ENCODE data around the gene LSM14A.

LSM14A gene

DNA sequence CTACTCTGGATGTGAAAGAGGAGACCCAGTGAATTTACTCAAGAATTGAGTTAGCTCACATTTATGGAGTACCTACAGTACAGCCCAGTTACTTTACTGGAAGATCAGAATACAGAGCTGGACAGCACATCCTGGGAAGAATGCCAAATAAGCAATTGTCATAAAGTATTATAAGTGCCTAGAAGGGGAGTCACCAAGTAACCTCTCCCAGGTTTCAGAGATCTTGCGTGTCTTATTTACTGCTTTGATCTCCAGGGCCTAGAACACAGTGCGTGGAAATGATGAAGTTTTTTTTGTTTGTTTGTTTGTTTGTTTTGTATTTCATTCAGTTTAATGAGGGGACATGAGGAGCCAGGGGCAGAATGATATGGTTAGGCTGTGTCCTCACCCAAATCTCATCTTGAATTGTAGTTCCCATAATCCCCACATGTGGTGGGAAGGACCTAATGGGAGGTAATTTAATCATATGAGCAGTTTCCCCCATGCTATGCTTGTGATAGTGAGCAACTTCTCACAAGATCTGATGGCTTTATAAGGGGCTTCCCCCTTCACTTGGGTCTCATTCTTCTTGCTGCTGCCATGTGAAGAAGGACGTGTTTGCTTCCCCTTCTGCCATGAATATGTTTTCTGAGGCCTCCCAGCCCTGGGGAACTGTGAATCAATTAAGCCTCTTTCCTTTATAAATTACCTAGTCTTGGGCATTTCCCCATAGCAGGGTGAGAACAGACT is 87.2 kb downstream of the LSM14A start (continued):
- TF ChIP-seq, protein P1, sequence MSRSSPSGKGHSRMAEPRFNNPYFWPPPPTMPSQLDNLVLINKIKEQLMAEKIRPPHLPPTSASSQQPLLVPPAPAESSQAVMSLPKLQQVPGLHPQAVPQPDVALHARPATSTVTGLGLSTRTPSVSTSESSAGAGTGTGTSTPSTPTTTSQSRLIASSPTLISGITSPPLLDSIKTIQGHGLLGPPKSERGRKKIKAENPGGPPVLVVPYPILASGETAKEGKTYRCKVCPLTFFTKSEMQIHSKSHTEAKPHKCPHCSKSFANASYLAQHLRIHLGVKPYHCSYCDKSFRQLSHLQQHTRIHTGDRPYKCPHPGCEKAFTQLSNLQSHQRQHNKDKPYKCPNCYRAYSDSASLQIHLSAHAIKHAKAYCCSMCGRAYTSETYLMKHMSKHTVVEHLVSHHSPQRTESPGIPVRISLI (tag by site-specific recombination; IDR thresholded peaks at IDR 0.05): peak; percentile 76
- TF ChIP-seq ZNF555 (tag by site-specific recombination; conservative IDR thresholded peaks at IDR 0.05): no peak
- TF ChIP-seq, protein P2, sequence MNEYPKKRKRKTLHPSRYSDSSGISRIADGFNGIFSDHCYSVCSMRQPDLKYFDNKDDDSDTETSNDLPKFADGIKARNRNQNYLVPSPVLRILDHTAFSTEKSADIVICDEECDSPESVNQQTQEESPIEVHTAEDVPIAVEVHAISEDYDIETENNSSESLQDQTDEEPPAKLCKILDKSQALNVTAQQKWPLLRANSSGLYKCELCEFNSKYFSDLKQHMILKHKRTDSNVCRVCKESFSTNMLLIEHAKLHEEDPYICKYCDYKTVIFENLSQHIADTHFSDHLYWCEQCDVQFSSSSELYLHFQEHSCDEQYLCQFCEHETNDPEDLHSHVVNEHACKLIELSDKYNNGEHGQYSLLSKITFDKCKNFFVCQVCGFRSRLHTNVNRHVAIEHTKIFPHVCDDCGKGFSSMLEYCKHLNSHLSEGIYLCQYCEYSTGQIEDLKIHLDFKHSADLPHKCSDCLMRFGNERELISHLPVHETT (tag by site-specific recombination; IDR thresholded peaks at IDR 0.05): peak; percentile 82; the same call in 1 of the 2 replicates
- TF ChIP-seq, protein P3, sequence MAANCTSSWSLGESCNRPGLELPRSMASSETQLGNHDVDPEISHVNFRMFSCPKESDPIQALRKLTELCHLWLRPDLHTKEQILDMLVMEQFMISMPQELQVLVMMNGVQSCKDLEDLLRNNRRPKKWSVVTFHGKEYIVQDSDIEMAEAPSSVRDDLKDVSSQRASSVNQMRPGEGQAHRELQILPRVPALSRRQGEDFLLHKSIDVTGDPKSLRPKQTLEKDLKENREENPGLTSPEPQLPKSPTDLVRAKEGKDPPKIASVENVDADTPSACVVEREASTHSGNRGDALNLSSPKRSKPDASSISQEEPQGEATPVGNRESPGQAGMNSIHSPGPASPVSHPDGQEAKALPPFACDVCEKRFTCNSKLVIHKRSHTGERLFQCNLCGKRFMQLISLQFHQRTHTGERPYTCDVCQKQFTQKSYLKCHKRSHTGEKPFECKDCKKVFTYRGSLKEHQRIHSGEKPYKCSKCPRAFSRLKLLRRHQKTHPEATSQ (tag by site-specific recombination; IDR thresholded peaks at IDR 0.05): peak; percentile 92; the same call in 1 of the 2 replicates
- peak; percentile 28; the same call in 1 of the 2 replicates for TF ChIP-seq ZNF843 (tag by site-specific recombination; IDR thresholded peaks at IDR 0.05)
- TF ChIP-seq, protein P4, sequence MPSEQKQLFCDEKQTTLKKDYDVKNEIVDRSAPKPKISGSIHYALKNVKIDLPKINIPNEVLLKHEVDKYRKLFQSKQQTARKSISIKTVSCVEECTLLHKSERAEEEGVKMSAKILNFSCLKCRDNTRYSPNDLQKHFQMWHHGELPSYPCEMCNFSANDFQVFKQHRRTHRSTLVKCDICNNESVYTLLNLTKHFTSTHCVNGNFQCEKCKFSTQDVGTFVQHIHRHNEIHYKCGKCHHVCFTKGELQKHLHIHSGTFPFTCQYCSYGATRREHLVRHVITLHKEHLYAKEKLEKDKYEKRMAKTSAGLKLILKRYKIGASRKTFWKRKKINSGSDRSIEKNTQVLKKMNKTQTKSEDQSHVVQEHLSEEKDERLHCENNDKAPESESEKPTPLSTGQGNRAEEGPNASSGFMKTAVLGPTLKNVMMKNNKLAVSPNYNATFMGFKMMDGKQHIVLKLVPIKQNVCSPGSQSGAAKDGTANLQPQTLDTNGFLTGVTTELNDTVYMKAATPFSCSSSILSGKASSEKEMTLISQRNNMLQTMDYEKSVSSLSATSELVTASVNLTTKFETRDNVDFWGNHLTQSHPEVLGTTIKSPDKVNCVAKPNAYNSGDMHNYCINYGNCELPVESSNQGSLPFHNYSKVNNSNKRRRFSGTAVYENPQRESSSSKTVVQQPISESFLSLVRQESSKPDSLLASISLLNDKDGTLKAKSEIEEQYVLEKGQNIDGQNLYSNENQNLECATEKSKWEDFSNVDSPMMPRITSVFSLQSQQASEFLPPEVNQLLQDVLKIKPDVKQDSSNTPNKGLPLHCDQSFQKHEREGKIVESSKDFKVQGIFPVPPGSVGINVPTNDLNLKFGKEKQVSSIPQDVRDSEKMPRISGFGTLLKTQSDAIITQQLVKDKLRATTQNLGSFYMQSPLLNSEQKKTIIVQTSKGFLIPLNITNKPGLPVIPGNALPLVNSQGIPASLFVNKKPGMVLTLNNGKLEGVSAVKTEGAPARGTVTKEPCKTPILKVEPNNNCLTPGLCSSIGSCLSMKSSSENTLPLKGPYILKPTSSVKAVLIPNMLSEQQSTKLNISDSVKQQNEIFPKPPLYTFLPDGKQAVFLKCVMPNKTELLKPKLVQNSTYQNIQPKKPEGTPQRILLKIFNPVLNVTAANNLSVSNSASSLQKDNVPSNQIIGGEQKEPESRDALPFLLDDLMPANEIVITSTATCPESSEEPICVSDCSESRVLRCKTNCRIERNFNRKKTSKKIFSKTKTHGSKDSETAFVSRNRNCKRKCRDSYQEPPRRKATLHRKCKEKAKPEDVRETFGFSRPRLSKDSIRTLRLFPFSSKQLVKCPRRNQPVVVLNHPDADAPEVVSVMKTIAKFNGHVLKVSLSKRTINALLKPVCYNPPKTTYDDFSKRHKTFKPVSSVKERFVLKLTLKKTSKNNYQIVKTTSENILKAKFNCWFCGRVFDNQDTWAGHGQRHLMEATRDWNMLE (tag by site-specific recombination; conservative IDR thresholded peaks at IDR 0.05; ENCODE audit: low read depth): no peak
- TF ChIP-seq, protein P5, sequence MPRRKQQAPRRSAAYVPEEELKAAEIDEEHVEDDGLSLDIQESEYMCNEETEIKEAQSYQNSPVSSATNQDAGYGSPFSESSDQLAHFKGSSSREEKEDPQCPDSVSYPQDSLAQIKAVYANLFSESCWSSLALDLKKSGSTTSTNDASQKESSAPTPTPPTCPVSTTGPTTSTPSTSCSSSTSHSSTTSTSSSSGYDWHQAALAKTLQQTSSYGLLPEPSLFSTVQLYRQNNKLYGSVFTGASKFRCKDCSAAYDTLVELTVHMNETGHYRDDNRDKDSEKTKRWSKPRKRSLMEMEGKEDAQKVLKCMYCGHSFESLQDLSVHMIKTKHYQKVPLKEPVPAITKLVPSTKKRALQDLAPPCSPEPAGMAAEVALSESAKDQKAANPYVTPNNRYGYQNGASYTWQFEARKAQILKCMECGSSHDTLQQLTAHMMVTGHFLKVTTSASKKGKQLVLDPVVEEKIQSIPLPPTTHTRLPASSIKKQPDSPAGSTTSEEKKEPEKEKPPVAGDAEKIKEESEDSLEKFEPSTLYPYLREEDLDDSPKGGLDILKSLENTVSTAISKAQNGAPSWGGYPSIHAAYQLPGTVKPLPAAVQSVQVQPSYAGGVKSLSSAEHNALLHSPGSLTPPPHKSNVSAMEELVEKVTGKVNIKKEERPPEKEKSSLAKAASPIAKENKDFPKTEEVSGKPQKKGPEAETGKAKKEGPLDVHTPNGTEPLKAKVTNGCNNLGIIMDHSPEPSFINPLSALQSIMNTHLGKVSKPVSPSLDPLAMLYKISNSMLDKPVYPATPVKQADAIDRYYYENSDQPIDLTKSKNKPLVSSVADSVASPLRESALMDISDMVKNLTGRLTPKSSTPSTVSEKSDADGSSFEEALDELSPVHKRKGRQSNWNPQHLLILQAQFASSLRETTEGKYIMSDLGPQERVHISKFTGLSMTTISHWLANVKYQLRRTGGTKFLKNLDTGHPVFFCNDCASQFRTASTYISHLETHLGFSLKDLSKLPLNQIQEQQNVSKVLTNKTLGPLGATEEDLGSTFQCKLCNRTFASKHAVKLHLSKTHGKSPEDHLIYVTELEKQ (tag by site-specific recombination; IDR thresholded peaks at IDR 0.05; ENCODE audit: borderline replicate concordance): no peak
- TF ChIP-seq ZNF629 (tag by site-specific recombination; IDR thresholded peaks at IDR 0.05): no peak; the same call in 1 of the 2 replicates
- TF ChIP-seq, protein P6, sequence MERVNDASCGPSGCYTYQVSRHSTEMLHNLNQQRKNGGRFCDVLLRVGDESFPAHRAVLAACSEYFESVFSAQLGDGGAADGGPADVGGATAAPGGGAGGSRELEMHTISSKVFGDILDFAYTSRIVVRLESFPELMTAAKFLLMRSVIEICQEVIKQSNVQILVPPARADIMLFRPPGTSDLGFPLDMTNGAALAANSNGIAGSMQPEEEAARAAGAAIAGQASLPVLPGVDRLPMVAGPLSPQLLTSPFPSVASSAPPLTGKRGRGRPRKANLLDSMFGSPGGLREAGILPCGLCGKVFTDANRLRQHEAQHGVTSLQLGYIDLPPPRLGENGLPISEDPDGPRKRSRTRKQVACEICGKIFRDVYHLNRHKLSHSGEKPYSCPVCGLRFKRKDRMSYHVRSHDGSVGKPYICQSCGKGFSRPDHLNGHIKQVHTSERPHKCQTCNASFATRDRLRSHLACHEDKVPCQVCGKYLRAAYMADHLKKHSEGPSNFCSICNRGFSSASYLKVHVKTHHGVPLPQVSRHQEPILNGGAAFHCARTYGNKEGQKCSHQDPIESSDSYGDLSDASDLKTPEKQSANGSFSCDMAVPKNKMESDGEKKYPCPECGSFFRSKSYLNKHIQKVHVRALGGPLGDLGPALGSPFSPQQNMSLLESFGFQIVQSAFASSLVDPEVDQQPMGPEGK (tag by site-specific recombination; IDR thresholded peaks at IDR 0.05): peak; percentile 73
- TF ChIP-seq ZXDB (tag by site-specific recombination; IDR thresholded peaks at IDR 0.05): peak; percentile 31; the same call in 1 of the 2 replicates
- TF ChIP-seq, protein P7, sequence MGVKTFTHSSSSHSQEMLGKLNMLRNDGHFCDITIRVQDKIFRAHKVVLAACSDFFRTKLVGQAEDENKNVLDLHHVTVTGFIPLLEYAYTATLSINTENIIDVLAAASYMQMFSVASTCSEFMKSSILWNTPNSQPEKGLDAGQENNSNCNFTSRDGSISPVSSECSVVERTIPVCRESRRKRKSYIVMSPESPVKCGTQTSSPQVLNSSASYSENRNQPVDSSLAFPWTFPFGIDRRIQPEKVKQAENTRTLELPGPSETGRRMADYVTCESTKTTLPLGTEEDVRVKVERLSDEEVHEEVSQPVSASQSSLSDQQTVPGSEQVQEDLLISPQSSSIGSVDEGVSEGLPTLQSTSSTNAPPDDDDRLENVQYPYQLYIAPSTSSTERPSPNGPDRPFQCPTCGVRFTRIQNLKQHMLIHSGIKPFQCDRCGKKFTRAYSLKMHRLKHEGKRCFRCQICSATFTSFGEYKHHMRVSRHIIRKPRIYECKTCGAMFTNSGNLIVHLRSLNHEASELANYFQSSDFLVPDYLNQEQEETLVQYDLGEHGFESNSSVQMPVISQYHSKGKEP (tag by site-specific recombination; IDR thresholded peaks at IDR 0.05): peak; percentile 45; the same call in 1 of the 2 replicates
- TF ChIP-seq ZBTB48 (tag by site-specific recombination; IDR thresholded peaks at IDR 0.05): no peak
- TF ChIP-seq ZNF248 (tag by site-specific recombination; IDR thresholded peaks at IDR 0.05): no peak
- peak; percentile 96 for TF ChIP-seq ZNF600 (tag by site-specific recombination; IDR thresholded peaks at IDR 0.05)
- TF ChIP-seq SALL2 (tag by site-specific recombination; IDR thresholded peaks at IDR 0.05; ENCODE audit: borderline replicate concordance): no peak
- peak; percentile 34; the same call in 1 of the 2 replicates for TF ChIP-seq ZNF155 (tag by site-specific recombination; IDR thresholded peaks at IDR 0.05)
- TF ChIP-seq, protein P8, sequence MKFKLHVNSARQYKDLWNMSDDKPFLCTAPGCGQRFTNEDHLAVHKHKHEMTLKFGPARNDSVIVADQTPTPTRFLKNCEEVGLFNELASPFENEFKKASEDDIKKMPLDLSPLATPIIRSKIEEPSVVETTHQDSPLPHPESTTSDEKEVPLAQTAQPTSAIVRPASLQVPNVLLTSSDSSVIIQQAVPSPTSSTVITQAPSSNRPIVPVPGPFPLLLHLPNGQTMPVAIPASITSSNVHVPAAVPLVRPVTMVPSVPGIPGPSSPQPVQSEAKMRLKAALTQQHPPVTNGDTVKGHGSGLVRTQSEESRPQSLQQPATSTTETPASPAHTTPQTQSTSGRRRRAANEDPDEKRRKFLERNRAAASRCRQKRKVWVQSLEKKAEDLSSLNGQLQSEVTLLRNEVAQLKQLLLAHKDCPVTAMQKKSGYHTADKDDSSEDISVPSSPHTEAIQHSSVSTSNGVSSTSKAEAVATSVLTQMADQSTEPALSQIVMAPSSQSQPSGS (tag by site-specific recombination; IDR thresholded peaks at IDR 0.05; ENCODE audit: low read depth): no peak
- no peak for TF ChIP-seq ZNF660 (tag by site-specific recombination; IDR thresholded peaks at IDR 0.05)
- no peak for TF ChIP-seq ZNF670 (tag by site-specific recombination; IDR thresholded peaks at IDR 0.05; ENCODE audit: low read depth)
